Posterior cingulate gyrus (tissue), 11 donors: ENCODE measurements around the gene TAF10.
A peak's percentile ranks its signal among the peaks of the same experiment; 100 is the strongest.

Experiments used
- DNase-seq, 10 donors: peaks; one replicate each; pipeline versions ENCODE4 v3.0.0 to v3.0.0-alpha.2; 2020 to 2021; ENCODE audit warnings: mixed read lengths in 3 of 10
- intact Hi-C: fragments of 100-400 bp; cut with DNase I; formaldehyde crosslinking; loops from one replicate; pipeline ENCODE4 v1.15.1; 2023

TAF10 gene

GRCh38 chr11:6611092-6611962, 689 bp downstream of the TAF10 start:
- peak in 4 of 10 donors; percentile 27 to 89 (median 60) for DNase-seq

GRCh38 chr11:6610591-6610990, 1.4 kb downstream of the TAF10 start:
- intact Hi-C loops: no loop called here
- peak in 3 of 10 donors; percentile 4 to 37 (median 13) for DNase-seq

More at GRCh38 chr11:6611092-6611962, 689 bp downstream of the TAF10 start:
- intact Hi-C loops: no loop called here

GRCh38 chr11:6609502-6610015, 2.5 kb downstream of the TAF10 start:
- peak in 2 of 10 donors; percentile 14 to 65 for DNase-seq
- intact Hi-C loops: loop anchor here (10.0 kb wide), 1 partner anchor 135 kb away; the partner anchor contains the start of gene TRIM3

- intact Hi-C loops: loop anchor here (10.0 kb wide), 1 partner anchor 134 kb away; the partner anchor contains the start of gene TRIM3
- DNase-seq: peak in 2 of 10 donors; percentile 9 to 46
These were observed 3.1 kb downstream of the TAF10 start for GRCh38 chr11:6608726-6609501.

GRCh38 chr11:6608011-6608410, 4.0 kb downstream of the TAF10 start:
- intact Hi-C loops: loop anchor here (10.0 kb wide), 1 partner anchor 133 kb away; the partner anchor contains the start of gene TRIM3

GRCh38 chr11:6607190-6607795, 4.7 kb downstream of the TAF10 start:
- intact Hi-C loops: loop anchor here (10.0 kb wide), 1 partner anchor 132 kb away; the partner anchor contains the start of gene TRIM3
- no peak for DNase-seq

More at GRCh38 chr11:6608011-6608410, 4.0 kb downstream of the TAF10 start:
- DNase-seq: peak in 1 of 10 donors; percentile 47

- intact Hi-C loops: loop anchor here (10.0 kb wide), 1 partner anchor 132 kb away; the partner anchor contains the start of gene TRIM3
- peak; percentile 52 to 96 (median 74) for DNase-seq
These were observed 5.4 kb downstream of the TAF10 start for GRCh38 chr11:6606471-6607189.

- DNase-seq: no peak
- intact Hi-C loops: loop anchor here (5.0 to 10.0 kb wide), 3 partner anchors 72 to 212 kb away; partner anchors contain the start of genes SMPD1 and TRIM3
These were observed 7.2 kb downstream of the TAF10 start for GRCh38 chr11:6604790-6605189.

GRCh38 chr11:6604081-6604626, 7.9 kb downstream of the TAF10 start:
- peak in 6 of 10 donors; percentile 37 to 92 (median 60) for DNase-seq
- intact Hi-C loops: loop anchor here (5.0 to 10.0 kb wide), 3 partner anchors 72 to 212 kb away; partner anchors contain the start of genes SMPD1 and TRIM3

- peak; percentile 88 to 98 (median 91) for DNase-seq
- intact Hi-C loops: loop anchor here (1.0 to 10.0 kb wide), 4 partner anchors 71 to 211 kb away; partner anchors contain the start of genes MRPL17, SMPD1 and TRIM3
These were observed 8.5 kb downstream of the TAF10 start, which contains the start of the genes ILK and RRP8 for GRCh38 chr11:6603287-6604080. Gene ILK (plus strand): TSS chr11:6603774. CDS start chr11:6604272, 498 bp downstream. Gene RRP8 (minus strand): TSS chr11:6603616. CDS start chr11:6603502, 114 bp downstream.

GRCh38 chr11:6602096-6602940, 9.7 kb downstream of the TAF10 start:
- intact Hi-C loops: loop anchor here (5.0 to 10.0 kb wide), 3 partner anchors 70 to 210 kb away; partner anchors contain the start of genes SMPD1 and TRIM3
- no peak for DNase-seq

- no peak for DNase-seq
- intact Hi-C loops: loop anchor here (5.0 to 10.0 kb wide), 3 partner anchors 69 to 209 kb away; partner anchors contain the start of genes SMPD1 and TRIM3
These were observed 11.0 kb downstream of the TAF10 start for GRCh38 chr11:6601041-6601461.

GRCh38 chr11:6599881-6600390, 12.1 kb downstream of the TAF10 start:
- no peak for DNase-seq
- intact Hi-C loops: loop anchor here (5.0 to 10.0 kb wide), 3 partner anchors 68 to 208 kb away; partner anchors contain the start of genes SMPD1 and TRIM3

GRCh38 chr11:6599449-6599848, 12.6 kb downstream of the TAF10 start:
- intact Hi-C loops: no loop called here
- DNase-seq: no peak

GRCh38 chr11:6598555-6598954, 13.5 kb downstream of the TAF10 start:
- DNase-seq: no peak

GRCh38 chr11:6596239-6596877, 15.7 kb downstream of the TAF10 start:
- DNase-seq: no peak
- intact Hi-C loops: no loop called here

More at GRCh38 chr11:6598555-6598954, 13.5 kb downstream of the TAF10 start:
- intact Hi-C loops: no loop called here
